ENCODE measurements around the gene TOB1. TPM values are rescaled to one million over a fixed set of nuclear protein-coding genes. Genes with fewer than 3 reads are reported as not detected.
A peak's percentile ranks its signal among the peaks of the same experiment; 100 is the strongest.

TOB1 gene
- total RNA-seq, 1 experiment from 2014 or later, result 86.0 TPM

DNA sequence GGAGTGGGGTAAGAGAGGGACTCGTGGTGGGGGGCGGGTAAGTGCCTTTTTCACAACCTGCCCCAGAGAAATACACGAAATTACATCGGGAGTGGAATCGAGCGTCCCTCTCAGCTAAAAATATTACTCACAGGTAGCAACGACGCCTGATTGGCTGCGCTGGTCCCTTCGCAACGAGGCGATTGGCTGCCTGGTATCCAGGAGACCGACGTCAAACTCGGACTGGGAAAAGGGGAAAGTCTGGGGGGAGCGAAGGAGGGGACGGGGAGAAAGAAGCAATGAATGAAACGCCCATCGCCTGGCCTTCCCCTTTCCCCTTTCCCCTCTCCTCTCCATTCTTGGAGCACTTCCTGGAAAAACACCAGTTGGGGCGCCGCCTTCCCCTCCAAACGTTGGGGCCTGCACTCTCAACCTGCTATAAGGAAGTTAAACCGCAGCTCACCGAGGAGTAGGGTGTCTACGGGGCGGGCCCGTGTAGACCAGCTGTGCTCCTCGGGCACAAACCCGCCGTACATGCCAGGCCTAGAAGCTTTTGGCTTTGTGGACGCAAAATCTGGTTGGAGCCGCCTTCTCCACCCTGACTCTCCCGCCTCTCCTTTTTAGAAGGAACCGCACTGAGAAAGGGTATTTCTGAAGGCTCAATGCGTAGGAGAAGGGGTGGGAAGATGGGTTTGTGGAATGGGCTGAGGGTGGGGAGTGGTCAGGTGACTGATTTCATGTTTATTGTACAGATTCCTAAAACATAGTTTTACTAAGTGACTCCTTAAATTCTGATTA is 1.4 kb upstream of the TOB1 start:
- Histone ChIP-seq H4K20me1 (ENCODE audit: insufficient read depth) (peaks cover 21% of the 10 kb centered on the region), H3K36me3 (ENCODE audit: control insufficient read depth in 1 of 2, insufficient read depth in 2 of 2, low read length in 2 of 2) (peaks cover 6 to 13% of the 10 kb centered on the region in 2 experiments), H2AFZ (ENCODE audit: low read depth, low read length, poor library complexity, severe bottlenecking) (peak overlapping the region; percentile 40), H3K4me2 (ENCODE audit: low read length) (peak overlapping the region; percentile 93), H3K4me1 (ENCODE audit: control insufficient read depth in 1 of 2, insufficient read depth in 2 of 2, low read length in 2 of 2) (peaks cover 17 to 36% of the 10 kb centered on the region in 2 experiments), H3K4me3 (replicated peaks in 1 of 2; ENCODE audit: low read depth in 1 of 2, low read length in 2 of 2) (peak overlapping the region; percentile 70 to 77), H3K79me2 (ENCODE audit: insufficient read depth, low read length) (peaks cover 35% of the 10 kb centered on the region), H3K9ac (ENCODE audit: low read length) (peak overlapping the region; percentile 86), H3K27ac (ENCODE audit: low read depth, low read length) (peak overlapping the region; percentile 89), H3K9me3 (ENCODE audit: control insufficient read depth in 1 of 2, insufficient read depth in 1 of 2, low read depth in 1 of 2, low read length in 2 of 2) (no peaks in the 10 kb centered on the region), H3K27me3 (ENCODE audit: insufficient read depth, low read length) (no peaks in the 10 kb centered on the region), H3K9me2 (ENCODE audit: insufficient read depth) (no peaks in the 10 kb centered on the region)
- POLR2A ChIA-PET, result interaction anchor here (1.1 to 6.1 kb wide), 18 partner anchors 10 to 362 kb away, joined by 3 to 89 read pairs (median 13); no protein-coding TSS in a partner anchor
- peak; percentile 12; the same call in 1 of the 2 replicates for TF ChIP-seq CBX3 (IDR thresholded peaks at IDR 0.05; ENCODE audit: low read depth)
- no peak for TF ChIP-seq FOSL1 (IDR thresholded peaks at IDR 0.05; ENCODE audit: low read depth)
- TF ChIP-seq SIN3A (IDR thresholded peaks at IDR 0.05; ENCODE audit: low read depth), result peak; percentile 90
- TF ChIP-seq, protein P1, sequence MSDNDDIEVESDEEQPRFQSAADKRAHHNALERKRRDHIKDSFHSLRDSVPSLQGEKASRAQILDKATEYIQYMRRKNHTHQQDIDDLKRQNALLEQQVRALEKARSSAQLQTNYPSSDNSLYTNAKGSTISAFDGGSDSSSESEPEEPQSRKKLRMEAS (IDR thresholded peaks at IDR 0.05), result peak; percentile 55
- TF ChIP-seq ZNF274 (IDR thresholded peaks at IDR 0.05; ENCODE audit: low read depth, low read length), result no peak
- no peak for TF ChIP-seq EZH2phosphoT487 (IDR thresholded peaks at IDR 0.05; ENCODE audit: borderline replicate concordance)
- TF ChIP-seq, protein P2, sequence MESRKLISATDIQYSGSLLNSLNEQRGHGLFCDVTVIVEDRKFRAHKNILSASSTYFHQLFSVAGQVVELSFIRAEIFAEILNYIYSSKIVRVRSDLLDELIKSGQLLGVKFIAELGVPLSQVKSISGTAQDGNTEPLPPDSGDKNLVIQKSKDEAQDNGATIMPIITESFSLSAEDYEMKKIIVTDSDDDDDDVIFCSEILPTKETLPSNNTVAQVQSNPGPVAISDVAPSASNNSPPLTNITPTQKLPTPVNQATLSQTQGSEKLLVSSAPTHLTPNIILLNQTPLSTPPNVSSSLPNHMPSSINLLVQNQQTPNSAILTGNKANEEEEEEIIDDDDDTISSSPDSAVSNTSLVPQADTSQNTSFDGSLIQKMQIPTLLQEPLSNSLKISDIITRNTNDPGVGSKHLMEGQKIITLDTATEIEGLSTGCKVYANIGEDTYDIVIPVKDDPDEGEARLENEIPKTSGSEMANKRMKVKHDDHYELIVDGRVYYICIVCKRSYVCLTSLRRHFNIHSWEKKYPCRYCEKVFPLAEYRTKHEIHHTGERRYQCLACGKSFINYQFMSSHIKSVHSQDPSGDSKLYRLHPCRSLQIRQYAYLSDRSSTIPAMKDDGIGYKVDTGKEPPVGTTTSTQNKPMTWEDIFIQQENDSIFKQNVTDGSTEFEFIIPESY (IDR thresholded peaks at IDR 0.05; ENCODE audit: extremely low read depth, insufficient replicate concordance, low read length), result no peak
- peak; percentile 78; the same call in 1 of the 2 replicates for TF ChIP-seq POLR2AphosphoS5 (IDR thresholded peaks at IDR 0.05; ENCODE audit: low read depth, low read length)
- TF ChIP-seq SRF (IDR thresholded peaks at IDR 0.05; ENCODE audit: low read depth), result no peak
- no peak for TF ChIP-seq EZH2 (IDR thresholded peaks at IDR 0.05)
- TF ChIP-seq SP1 (IDR thresholded peaks at IDR 0.05; ENCODE audit: low read depth), result peak; percentile 96
- TF ChIP-seq ZFX (IDR thresholded peaks at IDR 0.05), result peak; percentile 30; the same call in 1 of the 2 replicates
- TF ChIP-seq EGR1 (IDR thresholded peaks at IDR 0.05; ENCODE audit: low read depth), result no peak
- TF ChIP-seq, protein P3, sequence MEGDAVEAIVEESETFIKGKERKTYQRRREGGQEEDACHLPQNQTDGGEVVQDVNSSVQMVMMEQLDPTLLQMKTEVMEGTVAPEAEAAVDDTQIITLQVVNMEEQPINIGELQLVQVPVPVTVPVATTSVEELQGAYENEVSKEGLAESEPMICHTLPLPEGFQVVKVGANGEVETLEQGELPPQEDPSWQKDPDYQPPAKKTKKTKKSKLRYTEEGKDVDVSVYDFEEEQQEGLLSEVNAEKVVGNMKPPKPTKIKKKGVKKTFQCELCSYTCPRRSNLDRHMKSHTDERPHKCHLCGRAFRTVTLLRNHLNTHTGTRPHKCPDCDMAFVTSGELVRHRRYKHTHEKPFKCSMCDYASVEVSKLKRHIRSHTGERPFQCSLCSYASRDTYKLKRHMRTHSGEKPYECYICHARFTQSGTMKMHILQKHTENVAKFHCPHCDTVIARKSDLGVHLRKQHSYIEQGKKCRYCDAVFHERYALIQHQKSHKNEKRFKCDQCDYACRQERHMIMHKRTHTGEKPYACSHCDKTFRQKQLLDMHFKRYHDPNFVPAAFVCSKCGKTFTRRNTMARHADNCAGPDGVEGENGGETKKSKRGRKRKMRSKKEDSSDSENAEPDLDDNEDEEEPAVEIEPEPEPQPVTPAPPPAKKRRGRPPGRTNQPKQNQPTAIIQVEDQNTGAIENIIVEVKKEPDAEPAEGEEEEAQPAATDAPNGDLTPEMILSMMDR (IDR thresholded peaks at IDR 0.05 in 2 of 3, conservative IDR thresholded peaks at IDR 0.05 in 1 of 3; ENCODE audit: borderline replicate concordance in 1 of 3, insufficient read depth in 1 of 3, low read depth in 2 of 3, low read length in 2 of 3), result no peak
- no peak for TF ChIP-seq TCF7L2 (IDR thresholded peaks at IDR 0.05; ENCODE audit: borderline replicate concordance, extremely low read depth, insufficient read depth, insufficient read length)
- TF ChIP-seq RAD21 (IDR thresholded peaks at IDR 0.05; ENCODE audit: low read depth), result 0 out of 2 replicates have a peak, but pooled peaks have one; percentile 24
- peak; percentile 63 for ATAC-seq
- CTCF ChIA-PET, result interaction anchor here (0.7 to 2.4 kb wide), 7 partner anchors 15 to 388 kb away, joined by 3 to 20 read pairs (median 7); partner anchors contain the start of gene NME1
- RAD21 ChIA-PET (ENCODE audit: low non-redundant PET in 1 of 2, low total read pairs in 2 of 2, uncharacterized antibody in 2 of 2, unreplicated experiment in 2 of 2), result interaction anchor here in 1 of 2 experiments (1.4 kb wide), 1 partner anchor 77 kb away, joined by 4 read pairs; no protein-coding TSS in a partner anchor
- TSS peak; percentile 80 for BruUV-seq (replicated peaks)
- peak; percentile 97 for DNase-seq (ENCODE audit: low read depth, low spot score)
- intact Hi-C loops (cut with micrococcal nuclease), result loop anchor here (2.0 to 10.0 kb wide), 3 partner anchors 233 to 285 kb away; partner anchors contain the start of genes ABCC3, NME1 and SPAG9
